NCI-H1694 treated with DMSO at 0.1 percent for 48 hours (cell line): ENCODE data around the gene BTBD9.
"Not testable (repeated sequence)": the region's sequence is repeated elsewhere in the genome, so short reads cannot be mapped to it uniquely, and the experiment has no call there.

Experiments used
- DNase-seq: peaks from one replicate; lab custom pipeline; 2025; lab: John Stamatoyannopoulos, UW

The BTBD9 gene

GRCh38 chr6:38144365-38144945 lies 495.3 kb downstream of the BTBD9 start:
- no peak for DNase-seq

DNA sequence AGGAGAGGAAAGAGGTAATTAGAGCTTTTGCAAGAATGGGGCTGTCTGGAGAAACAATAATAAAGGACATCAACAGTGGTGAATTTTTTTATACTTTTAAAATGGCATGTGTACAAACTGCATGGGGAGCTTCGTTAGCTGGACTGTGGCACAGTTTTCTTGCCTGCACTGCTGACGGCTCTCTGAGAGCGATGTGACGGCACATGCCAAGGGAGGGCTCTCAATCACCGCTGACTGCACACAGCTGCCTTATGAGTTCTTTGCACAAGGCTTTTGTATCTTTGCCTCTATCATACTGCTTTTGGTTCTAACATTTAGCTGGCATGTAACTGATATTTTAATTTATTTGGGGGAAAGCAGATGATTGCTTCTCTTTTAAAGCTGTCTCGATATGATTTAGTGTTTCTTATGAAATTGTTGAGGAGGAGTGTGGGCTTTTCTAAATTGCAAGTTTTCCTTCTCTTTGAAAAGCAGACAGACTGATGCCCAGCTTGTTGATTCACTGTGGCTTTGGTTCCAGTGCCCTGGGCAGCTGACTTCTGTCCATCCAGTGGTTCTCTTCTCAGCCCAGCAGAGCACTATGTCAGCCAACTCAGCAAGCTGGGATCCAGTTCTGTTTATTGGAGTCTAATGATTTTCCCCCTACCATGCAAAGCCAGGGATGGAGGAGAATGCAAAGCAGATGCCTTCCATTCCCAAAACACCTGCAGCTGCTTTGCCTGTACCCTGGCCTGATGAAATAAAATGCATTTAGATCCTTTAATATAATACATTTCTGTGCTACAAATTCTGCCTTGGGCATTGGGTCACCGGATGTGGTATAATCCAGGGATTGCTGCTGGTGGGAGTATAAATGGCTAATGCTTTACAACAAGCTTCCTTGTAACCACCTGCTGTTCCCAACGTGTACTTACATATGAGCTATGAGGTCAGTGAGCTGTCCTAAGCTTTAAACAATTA lies 496.3 kb downstream of the BTBD9 start:
- DNase-seq: no peak

DNA sequence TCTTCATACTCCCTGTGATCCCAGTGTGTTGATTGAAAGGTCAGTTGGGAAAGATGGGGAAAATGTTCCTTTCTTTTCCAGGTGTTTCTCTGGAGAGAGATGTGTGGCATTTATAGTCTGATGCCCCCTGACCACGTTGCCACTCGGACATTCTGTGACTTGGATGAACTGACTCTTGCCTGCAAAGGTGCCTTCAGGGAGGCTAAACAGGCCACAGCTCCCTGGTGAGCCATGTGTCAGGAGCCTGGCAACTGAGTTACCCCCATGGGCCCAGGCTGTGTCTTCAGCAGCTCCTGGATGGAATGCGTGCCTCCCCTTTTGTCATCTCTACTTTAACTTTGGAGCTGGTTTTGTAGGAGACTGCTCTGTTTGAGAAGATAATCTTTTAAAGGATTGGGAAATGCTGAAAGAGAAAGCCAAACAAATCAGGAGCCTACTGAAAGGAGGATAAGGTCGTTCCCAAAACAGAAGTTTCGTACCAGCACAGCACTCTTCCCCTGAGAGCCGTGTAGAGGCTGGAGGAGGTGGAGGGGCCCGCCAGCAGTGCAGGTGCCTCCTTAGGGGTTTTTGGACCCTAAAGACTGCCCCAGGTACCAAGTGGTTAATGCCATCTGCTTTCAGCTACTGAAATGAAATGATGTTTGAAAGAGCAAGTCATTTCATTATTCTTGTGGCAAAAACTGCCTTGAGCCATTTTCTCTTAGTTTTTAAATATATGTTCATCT lies 497.4 kb downstream of the BTBD9 start:
- DNase-seq: no peak

DNA sequence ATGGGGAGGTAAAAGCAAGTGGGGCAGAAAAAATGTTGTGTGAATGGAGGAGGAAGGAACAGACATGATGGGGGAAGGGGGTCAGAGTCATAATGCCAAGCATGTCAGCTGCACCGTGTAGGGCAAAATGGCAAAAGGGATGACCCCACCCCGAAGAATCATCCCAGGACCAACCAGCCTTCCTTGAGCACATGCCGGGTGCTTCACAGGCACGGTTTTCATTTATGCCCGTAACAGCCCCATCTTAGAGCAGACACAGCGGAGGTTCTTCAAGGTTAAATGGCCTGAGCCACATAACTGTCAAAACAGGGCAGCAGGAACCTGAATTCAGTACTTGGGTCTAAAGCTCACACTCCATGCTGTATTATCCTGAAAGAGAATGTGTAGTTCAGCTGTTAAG lies 498.0 kb downstream of the BTBD9 start:
- DNase-seq: no peak

- no peak for DNase-seq
Measured at GRCh38 chr6:38141085-38141484, 498.6 kb downstream of the BTBD9 start.

DNA sequence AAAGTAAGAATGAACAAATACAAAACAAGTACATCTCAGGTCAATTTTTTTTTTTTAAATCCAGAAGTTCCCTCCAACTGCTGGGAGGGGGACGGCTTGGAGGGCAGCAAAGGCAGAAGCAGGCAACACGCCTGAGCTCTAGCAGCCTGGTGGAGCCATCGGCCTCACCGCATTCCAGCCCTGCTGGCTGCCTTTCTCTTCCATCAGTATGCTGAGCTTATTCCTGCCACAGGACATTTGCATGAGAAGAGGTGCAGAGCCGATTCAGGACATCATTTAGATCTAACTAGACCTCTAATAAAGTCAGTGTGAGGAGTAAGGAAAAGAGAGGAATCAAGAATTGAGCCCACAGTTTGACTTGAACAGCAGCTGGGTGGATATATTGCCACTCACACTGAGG lies 501.4 kb downstream of the BTBD9 start:
- no peak for DNase-seq

GRCh38 chr6:38137608-38138265 lies 502.0 kb downstream of the BTBD9 start:
- no peak for DNase-seq

GRCh38 chr6:38136547-38136946 lies 503.2 kb downstream of the BTBD9 start:
- DNase-seq: peak; percentile 7

- DNase-seq: no peak
Measured at GRCh38 chr6:38134704-38135088, 505.0 kb downstream of the BTBD9 start.

- no peak for DNase-seq
Measured at GRCh38 chr6:38133932-38134703, 505.6 kb downstream of the BTBD9 start.

DNA sequence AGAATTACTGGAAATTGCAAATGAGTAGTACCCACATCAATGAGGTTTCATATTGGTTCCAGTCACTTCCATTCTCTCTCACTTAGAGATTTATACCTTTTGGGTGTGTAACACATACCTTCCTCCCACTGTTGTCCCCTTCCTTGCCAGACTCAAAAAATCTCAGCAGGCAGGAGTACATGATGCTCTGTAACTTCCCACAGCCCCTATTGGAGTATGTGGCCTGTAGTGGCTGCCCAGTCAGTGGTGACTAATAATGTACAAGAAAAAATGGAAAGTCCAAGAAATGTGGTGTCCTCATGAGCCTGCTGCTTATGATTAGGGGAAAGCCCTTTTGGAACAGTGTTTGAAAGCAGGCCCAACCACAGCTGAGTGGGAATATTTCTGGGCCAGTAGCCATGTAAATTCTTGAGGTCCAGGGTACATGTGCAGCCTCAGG lies 508.2 kb downstream of the BTBD9 start:
- DNase-seq: no peak

GRCh38 chr6:38127284-38127683 lies 512.4 kb downstream of the BTBD9 start:
- no peak for DNase-seq

DNA sequence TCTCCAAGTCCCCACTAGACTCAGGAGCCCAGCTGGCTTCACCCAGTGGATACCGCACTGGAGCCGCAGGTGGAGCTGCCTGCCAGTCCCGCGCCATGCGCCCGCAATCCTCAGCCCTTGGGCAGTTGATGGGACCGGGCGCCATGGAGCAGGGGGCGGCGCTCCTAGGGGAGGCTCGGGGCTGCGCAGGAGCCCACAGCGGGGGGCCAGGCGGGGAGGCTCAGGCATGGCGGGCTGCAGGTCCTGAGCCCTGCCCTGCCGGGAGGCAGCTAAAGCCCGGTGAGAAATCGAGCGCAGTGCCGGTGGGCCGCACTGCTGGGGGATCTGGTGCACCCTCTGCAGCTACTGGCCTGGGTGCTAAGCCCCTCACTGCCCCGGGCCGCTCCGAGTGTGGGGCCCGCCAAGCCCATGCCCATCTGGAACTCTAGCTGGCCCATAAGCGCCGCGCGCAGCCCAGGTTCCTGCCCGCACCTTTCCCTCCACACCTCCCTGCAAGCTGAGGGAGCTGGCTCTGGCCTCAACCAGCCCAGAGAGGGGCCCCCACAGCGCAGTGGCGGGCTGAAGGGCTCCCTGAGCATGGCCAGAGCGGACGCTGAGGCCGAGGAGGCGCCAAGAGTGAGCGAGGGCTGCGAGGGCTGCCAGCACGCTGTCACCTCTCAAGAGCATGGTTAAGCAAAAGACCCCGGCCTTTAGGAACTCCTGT lies 515.4 kb downstream of the BTBD9 start:
- not testable (repeated sequence) for DNase-seq

GRCh38 chr6:38119516-38119915 lies 520.2 kb downstream of the BTBD9 start:
- no peak for DNase-seq

DNA sequence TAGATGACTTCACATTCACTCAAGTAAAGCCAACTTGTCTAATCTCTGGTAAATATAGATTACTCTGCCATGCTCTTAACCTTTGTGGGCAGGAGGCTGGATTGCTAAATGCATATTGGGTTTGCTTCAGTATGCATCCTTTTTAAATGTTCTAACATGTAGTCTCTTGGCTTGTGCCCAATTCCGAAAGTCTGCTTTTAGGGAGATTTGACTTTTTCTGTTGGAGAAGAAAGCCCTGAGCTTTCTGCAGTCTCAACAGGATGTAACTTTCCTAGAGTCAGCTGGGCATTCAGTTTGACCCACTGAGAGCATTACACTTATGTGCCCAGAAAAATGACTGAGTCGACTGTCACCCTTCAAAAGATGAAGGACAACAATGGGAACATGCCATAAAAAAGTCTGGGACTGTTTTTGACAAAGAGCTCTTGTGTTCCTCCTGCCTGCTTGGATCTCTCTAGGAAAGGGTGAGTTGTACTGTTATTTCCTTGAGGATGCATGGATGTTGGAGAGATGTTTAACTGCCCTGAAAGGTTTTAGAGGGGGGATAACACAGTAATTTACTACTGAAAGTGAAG lies 520.9 kb downstream of the BTBD9 start:
- no peak for DNase-seq
